Cardiac septum (tissue), 1 donor: ENCODE data around the gene SOX2. TPM values are rescaled to one million over a fixed set of nuclear protein-coding genes. Genes with fewer than 3 reads are reported as not detected.

Source experiments
- DNase-seq: peaks from one replicate; pipeline ENCODE4 v3.0.0-alpha.2; 2020; ENCODE audit warnings: low spot score
- intact Hi-C: fragments of 100-400 bp; cut with DNase I; formaldehyde crosslinking; loops from one replicate; pipeline ENCODE4 v1.14.0; 2022
- total RNA-seq: library from RNA; stranded (reverse); fragmentation: NEBNext Ultra II Directional; extraction: Animal tissue kit (Norgen Biotek cat#: 25700); gene quantifications from one replicate; pipeline ENCODE4 v1.2.1, GENCODE V29; 2021
- donor health status: DM: no; HTN: no; CAD: no.

Gene SOX2
- total RNA-seq, 1 donor from 2014 or later: not detected

- DNase-seq: no peak
- intact Hi-C loops: loop anchor here (10.0 kb wide), 1 partner anchor 896 kb away; no protein-coding TSS in a partner anchor
Measured at GRCh38 chr3:181718987-181719911, 7.5 kb downstream of the SOX2 start.

- intact Hi-C loops: loop anchor here (10.0 kb wide), 1 partner anchor 895 kb away; no protein-coding TSS in a partner anchor
Measured at GRCh38 chr3:181719991-181720680, 8.4 kb downstream of the SOX2 start.

GRCh38 chr3:181721046-181721875, 9.5 kb downstream of the SOX2 start:
- intact Hi-C loops: no loop called here
- no peak for DNase-seq

More at GRCh38 chr3:181719991-181720680, 8.4 kb downstream of the SOX2 start:
- DNase-seq: no peak

GRCh38 chr3:181722156-181722555, 10.4 kb downstream of the SOX2 start:
- intact Hi-C loops: no loop called here
- no peak for DNase-seq

- intact Hi-C loops: no loop called here
- DNase-seq: no peak
Measured at GRCh38 chr3:181722766-181723425, 11.2 kb downstream of the SOX2 start.

GRCh38 chr3:181723625-181724191, 12.0 kb downstream of the SOX2 start:
- intact Hi-C loops: no loop called here
- DNase-seq: no peak

- DNase-seq: no peak
- intact Hi-C loops: no loop called here
Measured at GRCh38 chr3:181724192-181724965, 12.7 kb downstream of the SOX2 start.

- intact Hi-C loops: no loop called here
Measured at GRCh38 chr3:181725131-181725731, 13.5 kb downstream of the SOX2 start.

GRCh38 chr3:181725830-181726229, 14.1 kb downstream of the SOX2 start:
- intact Hi-C loops: no loop called here
- DNase-seq: no peak

More at GRCh38 chr3:181725131-181725731, 13.5 kb downstream of the SOX2 start:
- DNase-seq: no peak

GRCh38 chr3:181726351-181727330, 14.9 kb downstream of the SOX2 start:
- intact Hi-C loops: no loop called here

GRCh38 chr3:181727341-181728032, 15.8 kb downstream of the SOX2 start:
- intact Hi-C loops: no loop called here

More at GRCh38 chr3:181726351-181727330, 14.9 kb downstream of the SOX2 start:
- DNase-seq: no peak

GRCh38 chr3:181728470-181729340, 17.0 kb downstream of the SOX2 start:
- intact Hi-C loops: no loop called here

More at GRCh38 chr3:181727341-181728032, 15.8 kb downstream of the SOX2 start:
- no peak for DNase-seq

GRCh38 chr3:181729341-181729869, 17.7 kb downstream of the SOX2 start:
- DNase-seq: no peak
- intact Hi-C loops: no loop called here

More at GRCh38 chr3:181728470-181729340, 17.0 kb downstream of the SOX2 start:
- no peak for DNase-seq

- intact Hi-C loops: no loop called here
- no peak for DNase-seq
Measured at GRCh38 chr3:181730316-181730715, 18.6 kb downstream of the SOX2 start.

- no peak for DNase-seq
- intact Hi-C loops: no loop called here
Measured at GRCh38 chr3:181730934-181731333, 19.2 kb downstream of the SOX2 start.
